Keratinocyte (primary cell): ENCODE results near the gene MPC1.

Source experiments
- EZH2 ChIP-seq: IDR thresholded peaks from one replicate; pipeline ENCODE4 v1.6.1; 2012; ENCODE audit warnings: inconsistent platforms, mild to moderate bottlenecking, low read length, moderate library complexity
- TF ChIP-seq, protein P1 (sequence below), 3 experiments: IDR thresholded peaks in 1 of 3; conservative IDR thresholded peaks in 1 of 3; optimal IDR thresholded peaks in 1 of 3; 2 replicates in 2 of 3; 3 replicates in 1 of 3; pipeline versions ENCODE3 to v1.5.1; 2011; ENCODE audit warnings: low read length in 3 of 3, mild to moderate bottlenecking in 3 of 3, moderate library complexity in 2 of 3, control low read depth in 1 of 3, inconsistent platforms in 1 of 3; ENCODE audit not compliant: insufficient read depth in 2 of 3; ENCODE audit errors: extremely low read depth in 1 of 3

DNA sequence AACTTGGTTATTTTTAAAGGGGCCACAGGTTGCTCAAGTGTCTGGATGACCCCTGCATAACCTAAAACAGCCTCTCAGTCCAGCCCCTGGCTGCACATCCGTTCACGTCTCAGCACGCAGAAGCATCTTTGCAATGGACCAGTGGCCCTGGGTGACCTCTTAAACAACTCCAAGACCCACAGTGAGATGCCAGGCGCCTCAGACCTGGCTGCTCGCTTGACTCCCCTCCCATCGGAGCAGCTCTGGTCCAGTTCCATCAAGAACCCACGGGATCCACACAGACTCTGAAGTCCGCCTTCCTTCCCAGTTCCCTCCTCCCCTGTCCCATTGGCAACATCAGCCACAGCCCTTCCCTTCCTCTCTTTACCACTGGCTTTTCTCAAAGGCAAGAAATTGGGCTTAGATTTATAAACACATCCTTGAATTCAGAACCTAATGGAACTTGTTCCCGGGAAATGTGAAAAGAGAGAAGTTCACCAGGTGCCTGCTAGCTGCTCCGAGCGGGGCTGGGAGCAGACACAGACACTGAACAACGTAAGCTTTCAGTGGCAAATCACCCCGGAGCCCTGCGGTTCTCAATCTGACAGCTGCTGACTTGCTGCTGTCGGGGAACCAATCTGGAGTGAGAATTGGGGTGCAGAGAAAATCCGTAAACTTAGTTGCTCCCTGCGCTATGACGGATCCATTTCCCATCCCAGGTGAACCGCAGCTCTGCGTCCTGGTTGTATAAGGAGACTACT, 39.6 kb upstream of the MPC1 start:
- TF ChIP-seq, protein P1, sequence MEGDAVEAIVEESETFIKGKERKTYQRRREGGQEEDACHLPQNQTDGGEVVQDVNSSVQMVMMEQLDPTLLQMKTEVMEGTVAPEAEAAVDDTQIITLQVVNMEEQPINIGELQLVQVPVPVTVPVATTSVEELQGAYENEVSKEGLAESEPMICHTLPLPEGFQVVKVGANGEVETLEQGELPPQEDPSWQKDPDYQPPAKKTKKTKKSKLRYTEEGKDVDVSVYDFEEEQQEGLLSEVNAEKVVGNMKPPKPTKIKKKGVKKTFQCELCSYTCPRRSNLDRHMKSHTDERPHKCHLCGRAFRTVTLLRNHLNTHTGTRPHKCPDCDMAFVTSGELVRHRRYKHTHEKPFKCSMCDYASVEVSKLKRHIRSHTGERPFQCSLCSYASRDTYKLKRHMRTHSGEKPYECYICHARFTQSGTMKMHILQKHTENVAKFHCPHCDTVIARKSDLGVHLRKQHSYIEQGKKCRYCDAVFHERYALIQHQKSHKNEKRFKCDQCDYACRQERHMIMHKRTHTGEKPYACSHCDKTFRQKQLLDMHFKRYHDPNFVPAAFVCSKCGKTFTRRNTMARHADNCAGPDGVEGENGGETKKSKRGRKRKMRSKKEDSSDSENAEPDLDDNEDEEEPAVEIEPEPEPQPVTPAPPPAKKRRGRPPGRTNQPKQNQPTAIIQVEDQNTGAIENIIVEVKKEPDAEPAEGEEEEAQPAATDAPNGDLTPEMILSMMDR (optimal IDR thresholded peaks at IDR 0.05 in 1 of 3, IDR thresholded peaks at IDR 0.05 in 1 of 3, conservative IDR thresholded peaks at IDR 0.05 in 1 of 3; ENCODE audit: extremely low read depth in 1 of 3, insufficient read depth in 2 of 3, low read length in 3 of 3): no peak
- no peak for TF ChIP-seq EZH2
